Uterus (tissue), 4 donors: ENCODE data around the gene RINL. TPM values are rescaled to one million over a fixed set of nuclear protein-coding genes. Genes with fewer than 3 reads are reported as not detected.

ENCODE experiments used
- DNase-seq, 2 donors: peaks; one replicate each; pipeline ENCODE4 v3.0.0-alpha.2; 2019 to 2020
- H3K27ac ChIP-seq, 2 donors: fragments of 200-600 bp; sonication (generic); 1 replicate in 1 of 2; 2 replicates in 1 of 2; pipeline ENCODE4 v1.5.1; 2016 to 2018
- H3K27me3 ChIP-seq, 2 donors: fragments of 200-600 bp; sonication (generic); one replicate each; pipeline ENCODE4 v1.5.1; 2018 to 2019; ENCODE audit warnings: control low read depth in 1 of 2
- H3K36me3 ChIP-seq, 2 donors: fragments of 200-600 bp; sonication (generic); one replicate each; pipeline ENCODE4 v1.5.1; 2019; ENCODE audit warnings: control low read depth in 1 of 2
- H3K4me1 ChIP-seq, 2 donors: fragments of 200-600 bp; sonication (generic); one replicate each; pipeline ENCODE4 v1.5.1; 2018 to 2019; ENCODE audit warnings: control low read depth in 1 of 2
- H3K4me3 ChIP-seq, 2 donors: fragments of 200-600 bp; sonication (generic); 1 replicate in 1 of 2; 2 replicates in 1 of 2; pipeline ENCODE4 v1.5.1; 2018 to 2019; ENCODE audit warnings: mild to moderate bottlenecking in 1 of 2
- H3K9me3 ChIP-seq, 2 donors: fragments of 200-600 bp; sonication (generic); one replicate each; pipeline ENCODE4 v1.5.1; 2019; ENCODE audit warnings: control low read depth in 1 of 2
- CTCF ChIP-seq, 4 experiments: fragments of 200-600 bp in 2 of 4; fragments of 450-650 bp in 2 of 4; sonication (generic) in 2 of 4; IDR thresholded peaks; one replicate each; pipeline ENCODE4 v1.5.1; 2016 to 2019; ENCODE audit warnings: antibody characterized with exemption in 4 of 4, mild to moderate bottlenecking in 2 of 4, moderate library complexity in 1 of 4
- POLR2A ChIP-seq, 2 donors: fragments of 450-650 bp; IDR thresholded peaks; one replicate each; pipeline ENCODE4 v1.6.1; 2016; ENCODE audit warnings: antibody characterized with exemption in 2 of 2, mild to moderate bottlenecking in 1 of 2, moderate library complexity in 1 of 2
- intact Hi-C: fragments of 100-400 bp; cut with DNase I; formaldehyde crosslinking; loops from one replicate; pipeline ENCODE4 v1.15.1; 2023; ENCODE audit warnings: low total_unique reads
- total RNA-seq, 4 donors: library from RNA; depleted of rRNA in 3 of 4; stranded (reverse); fragments of >200 nt in 3 of 4; gene quantifications; one replicate each; pipeline versions ENCODE4 v1.1.0 to v1.2.4, GENCODE V29; 2014 to 2023
- donor health status: DM: yes; HTN: yes; CAD: no.

Gene RINL
- total RNA-seq, 4 donors from 2014 or later = 3.3 to 308 (median 5.0) TPM

- Histone ChIP-seq H3K4me1 (no peaks in the 10 kb centered on the region), H3K27ac (no peak overlapping the region), H3K4me3 (no peak overlapping the region), H3K27me3 (no peaks in the 10 kb centered on the region), H3K9me3 (no peaks in the 10 kb centered on the region), H3K36me3 (no peaks in the 10 kb centered on the region)
- intact Hi-C loops = no loop called here
- TF ChIP-seq CTCF (IDR thresholded peaks at IDR 0.05) (no peak), POLR2A (IDR thresholded peaks at IDR 0.05) (no peak)
- DNase-seq = no peak
These were observed 26.8 kb upstream of the RINL start for GRCh38 chr19:38904581-38905539.

- no peak for DNase-seq
- intact Hi-C loops = no loop called here
- Histone ChIP-seq H3K27me3 (no peaks in the 10 kb centered on the region), H3K4me3 (no peak overlapping the region), H3K9me3 (no peaks in the 10 kb centered on the region), H3K27ac (no peak overlapping the region), H3K4me1 (peaks cover 0 to 6% of the 10 kb centered on the region in 2 donors), H3K36me3 (no peaks in the 10 kb centered on the region)
- TF ChIP-seq POLR2A (IDR thresholded peaks at IDR 0.05) = no peak
These were observed 23.6 kb upstream of the RINL start for GRCh38 chr19:38901683-38902082.

- TF ChIP-seq POLR2A (IDR thresholded peaks at IDR 0.05) (no peak), CTCF (IDR thresholded peaks at IDR 0.05) (no peak)
- H3K27me3 ChIP-seq = no peaks in the 10 kb centered on the region
- H3K4me3 ChIP-seq = peak overlapping the region in 1 of 2 donors; percentile 62
- no peak for DNase-seq
- no peaks in the 10 kb centered on the region for H3K36me3 ChIP-seq
- H3K27ac ChIP-seq = peak overlapping the region in 1 of 2 donors; percentile 76
- no peaks in the 10 kb centered on the region for H3K9me3 ChIP-seq
- peaks cover 0 to 6% of the 10 kb centered on the region in 2 donors for H3K4me1 ChIP-seq
- intact Hi-C loops = no loop called here
These were observed 22.7 kb upstream of the RINL start for GRCh38 chr19:38900743-38901190.

- peak overlapping the region; percentile 76 to 87 for H3K27ac ChIP-seq
- no peaks in the 10 kb centered on the region for H3K9me3 ChIP-seq
- peaks cover 0 to 6% of the 10 kb centered on the region in 2 donors for H3K4me1 ChIP-seq
- no peak for TF ChIP-seq POLR2A (IDR thresholded peaks at IDR 0.05)
- no peak for TF ChIP-seq CTCF (IDR thresholded peaks at IDR 0.05)
- peak overlapping the region; percentile 62 to 92 for H3K4me3 ChIP-seq
- DNase-seq = no peak
- no peaks in the 10 kb centered on the region for H3K36me3 ChIP-seq
- intact Hi-C loops = no loop called here
- H3K27me3 ChIP-seq = no peaks in the 10 kb centered on the region
These were observed 22.1 kb upstream of the RINL start for GRCh38 chr19:38900202-38900629.

- peaks cover 0 to 6% of the 10 kb centered on the region in 2 donors for H3K4me1 ChIP-seq
- H3K36me3 ChIP-seq = no peaks in the 10 kb centered on the region
- intact Hi-C loops = no loop called here
- H3K27ac ChIP-seq = peak within 1 kb of the TSS; percentile 84 to 87
- H3K9me3 ChIP-seq = no peaks in the 10 kb centered on the region
- DNase-seq = peak; percentile 99 to 100
- no peaks in the 10 kb centered on the region for H3K27me3 ChIP-seq
- peak within 1 kb of the TSS; percentile 62 to 92 for H3K4me3 ChIP-seq
- TF ChIP-seq POLR2A (IDR thresholded peaks at IDR 0.05) (peak; percentile 51 to 73), CTCF (IDR thresholded peaks at IDR 0.05) (peak in 1 of 4 experiments; percentile 40)
These were observed 21.5 kb upstream of the RINL start, which contains the start of the genes NFKBIB and SIRT2 for GRCh38 chr19:38899447-38900201. Gene NFKBIB (plus strand): TSS chr19:38899969. CDS start chr19:38900033, 64 bp downstream. Gene SIRT2 (minus strand): TSS chr19:38899618. CDS start chr19:38899521, 97 bp downstream.
